Gastroesophageal sphincter (tissue), 4 donors: ENCODE results near the gene UGT2B17. TPM values are rescaled to one million over a fixed set of nuclear protein-coding genes. Genes with fewer than 3 reads are reported as not detected.

Source experiments
- total RNA-seq, 4 donors: library from RNA; depleted of rRNA; stranded (reverse); fragments of >200 nt; gene quantifications; one replicate each; pipeline ENCODE4 v1.1.0, GENCODE V29; 2016

UGT2B17 gene
- total RNA-seq, 4 donors from 2014 or later = 0.27 TPM; not detected in 3

Other genes with a start within 250 kb of the UGT2B17 start
- 100 to 1,000 TPM in 1 of 4 donors, 10 to 100 TPM in 3; 67.9 to 497 (median 78.3) TPM for gene YTHDC1, start 226.2 kb downstream of the UGT2B17 start, total RNA-seq
- 10 to 100 TPM in 1 of 4 donors, under 1 TPM in 2, not detected in 1; 0.23 to 13.0 (median 0.31) TPM for gene TMPRSS11E, start 128.9 kb downstream of the UGT2B17 start, total RNA-seq
- gene UGT2B15, start 94.3 kb upstream of the UGT2B17 start, total RNA-seq = not detected
- gene UGT2B10, start 239.7 kb upstream of the UGT2B17 start, total RNA-seq = not detected